Right lobe of liver (tissue), 6 donors: ENCODE data around the gene RDH13. TPM values are rescaled to one million over a fixed set of nuclear protein-coding genes. Genes with fewer than 3 reads are reported as not detected.

Experiments used
- ATAC-seq, 4 donors: fragments of 200-7000 bp; cut with Tn5 transposase; one replicate each; pipeline ENCODE4 v1.9.1; 2020; ENCODE audit warnings: mild to moderate bottlenecking in 4 of 4, moderate library complexity in 4 of 4
- DNase-seq, 3 donors: peaks; one replicate each; pipeline ENCODE4 v3.0.0-alpha.2; 2020
- H3K27ac ChIP-seq, 3 donors: fragments of 200-600 bp; one replicate each; pipeline ENCODE4 v1.8.0; 2022
- H3K27me3 ChIP-seq, 2 donors: fragments of 200-600 bp; one replicate each; pipeline ENCODE4 v1.8.0; 2022
- H3K36me3 ChIP-seq, 4 donors: fragments of 200-600 bp; sonication (generic) in 1 of 4; one replicate each; pipeline versions ENCODE4 v1.5.1 to v1.8.0; 2017 to 2022; ENCODE audit warnings: control low read depth in 1 of 4
- H3K4me1 ChIP-seq, 4 donors: fragments of 200-600 bp; sonication (generic) in 1 of 4; one replicate each; pipeline versions ENCODE4 v1.5.1 to v1.8.0; 2017 to 2022; ENCODE audit warnings: control low read depth in 1 of 4
- H3K4me3 ChIP-seq, 3 donors: fragments of 200-600 bp; one replicate each; pipeline ENCODE4 v1.8.0; 2022
- H3K9me3 ChIP-seq, 4 donors: fragments of 200-600 bp; sonication (generic) in 1 of 4; one replicate each; pipeline versions ENCODE4 v1.5.1 to v1.8.0; 2017 to 2022; ENCODE audit warnings: control low read depth in 1 of 4
- CTCF ChIP-seq, 4 donors: fragments of 200-600 bp in 3 of 4; fragments of 450-650 bp in 1 of 4; IDR thresholded peaks; one replicate each; pipeline versions ENCODE4 v1.5.1 to v1.8.0; 2016 to 2022; ENCODE audit warnings: antibody characterized with exemption in 4 of 4, mild to moderate bottlenecking in 2 of 4
- POLR2A ChIP-seq: fragments of 450-650 bp; IDR thresholded peaks from one replicate; pipeline ENCODE4 v1.6.1; 2017; ENCODE audit warnings: antibody characterized with exemption, mild to moderate bottlenecking
- WGBS: methylation state at CpG from one replicate; pipeline ENCODE4 v1.1.6; 2018; ENCODE audit warnings: low coverage, low lambda C conversion rate; ENCODE audit not compliant: insufficient coverage; ENCODE audit errors: missing lambda C conversion rate; 5-methylcytosine and 5-hydroxymethylcytosine counted together
- intact Hi-C, 2 donors: fragments of 100-400 bp; cut with DNase I; formaldehyde crosslinking; loops; one replicate each; pipeline versions ENCODE4 v1.11.2 to v1.14.1; 2022
- total RNA-seq, 6 experiments: library from RNA; depleted of rRNA in 2 of 6; stranded (reverse); fragments of >200 nt in 2 of 6; fragmentation: NEBNext Ultra II Directional in 3 of 6; extraction: Animal tissue kit (Norgen Biotek cat#: 25700) in 3 of 6; gene quantifications; one replicate each; pipeline versions ENCODE4 v1.1.0 to v1.2.4, GENCODE V29; 2016 to 2023
- donor health status: DM: no; HTN: yes; CAD: no.
- donor health status: DM: no; HTN: no; CAD: no.
- donor health status: DM: no; HTN: no; CAD: no.
- donor health status: DM: no; HTN: yes; CAD: no.
- donor health status: DM: no; HTN: yes; CAD: no.

RDH13 gene
- total RNA-seq, 6 experiments from 2014 or later = 7.7 to 16.8 (median 12.1) TPM

- WGBS = 100% methylated on average over 4 of the region's 32 CpGs
- Histone ChIP-seq H3K9me3 (no peaks in the 10 kb centered on the region), H3K4me1 (peaks cover 0 to 12% (median 4%) of the 10 kb centered on the region in 4 donors), H3K36me3 (peaks cover 0 to 26% (median 9%) of the 10 kb centered on the region in 4 donors), H3K27ac (no peak overlapping the region), H3K27me3 (no peaks in the 10 kb centered on the region), H3K4me3 (no peak overlapping the region)
- intact Hi-C loops = no loop called here
- no peak for ATAC-seq
- TF ChIP-seq POLR2A = no peak
- TF ChIP-seq CTCF (IDR thresholded peaks at IDR 0.05) = no peak
- peak in 1 of 3 donors; percentile 42 for DNase-seq
Observed at GRCh38 chr19:55091126-55091910, 28.4 kb upstream of the RDH13 start.

- no peak overlapping the region for H3K4me3 ChIP-seq
- no peak for ATAC-seq
- DNase-seq = peak in 1 of 3 donors; percentile 46
- intact Hi-C loops = no loop called here
- no peak overlapping the region for H3K27ac ChIP-seq
- no peaks in the 10 kb centered on the region for H3K9me3 ChIP-seq
- WGBS = 50% methylated on average over 2 of the region's 13 CpGs
- H3K36me3 ChIP-seq = peaks cover 0 to 26% (median 9%) of the 10 kb centered on the region in 4 donors
- no peak for TF ChIP-seq CTCF (IDR thresholded peaks at IDR 0.05)
- TF ChIP-seq POLR2A = no peak
- no peaks in the 10 kb centered on the region for H3K27me3 ChIP-seq
- peaks cover 0 to 12% (median 4%) of the 10 kb centered on the region in 4 donors for H3K4me1 ChIP-seq
Observed at GRCh38 chr19:55090564-55090963, 27.6 kb upstream of the RDH13 start.

- H3K27ac ChIP-seq = no peak overlapping the region
- 94% methylated on average over 3 of the region's 3 CpGs for WGBS
- intact Hi-C loops = no loop called here
- peaks cover 0 to 12% (median 4%) of the 10 kb centered on the region in 4 donors for H3K4me1 ChIP-seq
- no peaks in the 10 kb centered on the region for H3K27me3 ChIP-seq
- peaks cover 0 to 17% (median 5%) of the 10 kb centered on the region in 4 donors for H3K36me3 ChIP-seq
- TF ChIP-seq POLR2A (no peak), CTCF (IDR thresholded peaks at IDR 0.05) (no peak)
- DNase-seq (no peak), ATAC-seq (no peak)
- H3K9me3 ChIP-seq = no peaks in the 10 kb centered on the region
- no peak overlapping the region for H3K4me3 ChIP-seq
Observed at GRCh38 chr19:55089342-55089944, 26.5 kb upstream of the RDH13 start.

- peak in 1 of 3 donors; percentile 64 for DNase-seq
- Histone ChIP-seq H3K36me3 (peaks cover 0 to 15% (median 5%) of the 10 kb centered on the region in 4 donors), H3K27ac (no peak overlapping the region)
Observed at GRCh38 chr19:55088543-55089341, 25.8 kb upstream of the RDH13 start.

More at GRCh38 chr19:55088543-55089341, 25.8 kb upstream of the RDH13 start:
- TF ChIP-seq POLR2A (no peak), CTCF (IDR thresholded peaks at IDR 0.05) (peak; percentile 26 to 79 (median 74))
- H3K27me3 ChIP-seq = no peaks in the 10 kb centered on the region
- no peaks in the 10 kb centered on the region for H3K9me3 ChIP-seq
- intact Hi-C loops = no loop called here
- WGBS = 39% methylated on average over 15 of the region's 18 CpGs
- no peak overlapping the region for H3K4me3 ChIP-seq
- peaks cover 0 to 12% (median 4%) of the 10 kb centered on the region in 4 donors for H3K4me1 ChIP-seq
- ATAC-seq = peak in 3 of 4 donors; percentile 20 to 43 (median 33)
